Fibroblast of gingiva (primary cell): ENCODE results near the gene CABLES2.

Experiments used
- DNase-seq: peaks from one replicate; pipeline ENCODE4 v3.0.0-alpha.2; 2011; ENCODE audit warnings: low read depth

Gene CABLES2

DNA sequence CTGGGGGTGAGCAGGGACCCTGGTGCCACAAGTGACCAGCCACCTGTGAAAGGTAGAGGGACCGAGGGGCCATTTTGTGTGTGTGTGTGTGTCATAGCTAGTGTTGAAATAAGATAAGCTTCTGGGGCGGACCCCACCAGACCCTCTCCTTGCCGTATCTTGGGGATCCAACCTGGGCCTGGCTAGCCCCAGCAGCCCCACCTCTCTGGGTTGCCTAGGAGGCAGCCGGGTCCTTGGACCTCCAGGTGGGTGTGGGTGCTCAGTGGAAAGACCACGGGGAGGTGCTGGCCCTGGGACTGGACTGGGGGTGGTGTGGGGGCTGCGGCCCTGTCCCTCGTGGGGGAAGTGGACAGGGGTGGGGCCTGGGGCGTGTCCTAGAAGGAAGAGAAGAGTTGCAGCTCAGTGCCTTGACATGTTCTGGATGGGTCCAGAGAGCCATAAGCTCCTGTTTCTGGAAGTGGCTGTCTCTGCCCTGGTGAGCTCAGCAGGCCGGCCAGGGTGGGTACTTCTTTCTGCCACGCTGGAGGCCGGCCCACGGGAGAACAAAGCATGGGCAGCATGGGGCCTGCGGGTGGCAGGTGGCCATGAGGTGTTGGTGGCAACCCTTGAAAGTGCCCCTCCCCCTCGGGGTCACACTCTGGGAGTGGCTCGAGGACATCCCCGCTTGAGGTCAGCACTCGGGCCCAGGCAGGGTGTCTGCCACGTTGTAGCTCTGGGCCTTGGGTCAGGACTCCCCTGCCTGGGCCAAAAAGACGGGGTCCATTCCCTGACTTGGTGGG, 11.8 kb upstream of the CABLES2 start:
- no peak for DNase-seq

DNA sequence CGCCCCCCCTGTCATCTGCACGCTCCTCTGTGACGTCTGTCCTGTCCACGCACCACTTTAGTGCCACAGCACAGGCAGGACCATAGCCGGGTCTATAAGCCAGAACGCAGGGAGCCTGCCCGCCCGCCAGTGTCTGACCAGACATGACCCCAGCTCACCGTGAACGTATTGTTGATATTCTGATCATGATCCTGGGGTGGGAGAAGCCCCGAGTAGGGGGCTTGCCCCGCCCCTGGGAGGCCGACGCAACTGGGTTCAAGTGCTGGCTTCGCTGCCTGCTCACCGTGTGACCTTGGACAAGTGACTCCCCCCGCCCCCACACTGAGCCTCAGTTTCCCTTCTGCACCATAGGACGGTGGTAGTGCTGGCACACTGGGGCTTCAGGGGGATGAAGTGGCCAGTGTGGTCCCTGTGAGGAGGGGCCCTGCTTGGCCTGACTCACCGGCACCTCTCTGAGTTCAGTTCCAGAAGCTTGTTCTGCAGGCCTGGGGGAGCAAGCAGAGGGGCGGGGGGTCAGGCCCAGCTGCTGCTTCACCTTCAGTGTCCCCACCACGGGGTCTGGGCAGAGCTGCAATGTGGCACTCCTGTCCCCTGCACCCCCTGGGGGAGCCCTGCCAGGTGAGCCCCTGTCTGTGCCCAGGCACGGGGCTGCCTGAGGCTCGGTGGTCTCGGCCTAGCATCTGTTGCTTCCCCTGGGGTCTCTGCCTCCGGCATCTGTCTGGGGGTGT, 11.1 kb upstream of the CABLES2 start:
- no peak for DNase-seq

DNA sequence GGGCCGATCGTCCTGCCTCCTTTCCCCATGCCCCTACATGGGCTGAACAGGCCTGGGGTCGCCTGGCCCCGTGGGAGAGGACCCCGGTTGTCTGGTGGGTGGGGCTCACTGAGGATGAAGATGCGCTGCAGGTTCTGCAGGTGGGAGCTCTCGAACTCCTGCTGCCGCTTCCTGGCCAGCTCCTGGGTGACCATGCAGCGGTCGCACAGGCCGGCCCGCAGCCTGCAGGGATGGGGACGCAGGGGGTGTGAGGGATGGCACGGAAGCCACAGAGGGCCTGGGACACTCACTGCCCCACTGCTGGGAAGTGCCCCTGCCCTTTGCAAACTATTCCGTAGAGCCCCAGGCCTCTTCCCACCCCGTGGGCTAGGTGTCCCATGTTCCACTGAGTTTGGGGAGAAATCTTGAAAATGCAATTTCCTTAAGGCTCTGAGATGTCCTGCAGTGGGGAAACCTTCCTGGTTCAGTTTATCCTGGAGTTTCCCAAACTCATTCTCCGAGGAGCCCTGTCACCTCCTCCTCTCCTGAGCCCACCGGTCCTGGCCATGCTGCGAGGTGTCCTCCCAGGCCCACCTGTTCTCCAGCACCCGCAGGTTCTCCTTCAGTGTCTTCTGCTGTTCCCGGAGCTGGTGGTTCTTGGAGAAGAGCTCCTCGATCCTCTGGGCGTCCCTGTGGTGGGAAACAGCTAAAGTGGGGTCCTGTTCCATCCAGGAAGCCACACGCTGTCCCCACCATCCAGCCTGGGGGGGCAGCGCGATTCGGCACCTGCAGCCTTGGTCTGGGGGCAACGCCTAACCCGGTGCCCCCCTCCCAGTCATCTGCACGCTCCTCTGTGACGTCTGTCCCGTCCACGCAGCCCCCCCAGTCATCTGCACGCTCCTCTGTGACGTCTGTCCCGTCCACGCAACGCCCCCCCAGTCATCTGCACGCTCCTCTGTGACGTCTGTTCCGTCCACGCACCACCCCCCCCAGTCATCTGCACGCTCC, 9.9 kb upstream of the CABLES2 start:
- no peak for DNase-seq

DNA sequence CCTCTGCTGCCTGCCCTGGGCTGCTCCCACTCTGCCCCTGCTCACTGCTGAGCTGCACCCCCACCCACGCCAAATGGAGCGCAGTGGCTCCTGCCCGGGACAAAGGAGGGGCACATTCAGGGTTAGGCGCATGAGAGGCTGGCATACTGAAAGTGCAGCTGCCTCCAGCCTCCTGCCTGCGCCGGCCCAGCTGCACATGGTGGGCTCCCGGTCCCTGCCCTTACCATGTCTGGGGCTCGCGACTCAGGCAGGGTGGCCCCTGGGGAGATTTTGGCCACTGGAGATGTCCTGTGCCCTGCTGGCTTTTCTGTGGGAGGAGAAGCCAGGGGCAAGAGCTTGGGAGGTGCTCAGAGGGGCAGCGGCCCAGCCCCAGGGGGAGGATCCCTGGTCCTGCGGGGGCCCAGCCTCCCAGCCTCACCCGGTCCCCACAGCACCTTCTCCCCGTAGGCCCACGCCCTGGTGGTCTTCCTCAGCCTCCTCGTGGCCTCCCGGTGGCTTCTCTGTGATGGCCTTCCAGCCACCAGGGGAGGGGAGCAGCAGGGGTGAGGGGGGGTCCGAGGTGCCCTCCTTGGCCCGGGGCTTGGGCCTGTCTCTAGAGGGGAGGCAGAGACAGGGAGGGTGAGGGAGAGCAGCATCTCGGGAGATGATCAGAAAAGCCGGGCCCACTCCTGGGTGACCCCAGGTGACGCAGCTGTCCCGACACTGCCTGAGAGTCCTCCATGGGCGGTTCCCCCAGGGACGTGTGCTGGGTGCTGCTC, 8.4 kb upstream of the CABLES2 start:
- no peak for DNase-seq

DNA sequence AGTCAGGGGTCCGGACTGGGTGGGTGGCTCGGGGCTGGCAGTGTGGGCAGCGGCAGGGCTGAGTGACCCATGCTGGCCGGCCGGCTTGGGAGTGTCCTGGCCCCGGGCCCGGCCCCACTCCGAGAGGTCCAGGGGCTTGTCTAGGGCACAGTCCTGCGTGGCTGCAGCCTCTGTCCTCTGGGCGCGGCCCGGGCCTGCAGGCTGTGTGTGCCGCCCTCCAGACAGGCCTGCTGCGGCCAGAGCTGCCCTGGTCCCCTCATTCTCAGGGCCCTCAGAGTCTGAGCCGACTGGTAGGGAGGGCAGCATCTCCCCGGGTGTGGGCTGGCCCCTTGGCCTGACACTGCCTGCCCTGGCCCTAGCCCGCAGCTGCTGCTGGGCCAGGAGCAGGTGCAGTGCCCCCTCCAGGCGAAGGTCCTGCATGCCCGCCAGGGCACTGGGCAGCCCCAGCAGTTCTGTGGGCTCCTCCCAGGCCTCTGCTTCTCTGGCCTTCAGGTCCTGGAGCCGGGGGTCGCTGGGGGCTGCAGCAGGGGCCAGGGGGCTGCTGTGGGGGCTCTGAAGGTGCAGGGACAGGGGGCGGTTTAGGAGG, 6.9 kb upstream of the CABLES2 start:
- DNase-seq: no peak

DNA sequence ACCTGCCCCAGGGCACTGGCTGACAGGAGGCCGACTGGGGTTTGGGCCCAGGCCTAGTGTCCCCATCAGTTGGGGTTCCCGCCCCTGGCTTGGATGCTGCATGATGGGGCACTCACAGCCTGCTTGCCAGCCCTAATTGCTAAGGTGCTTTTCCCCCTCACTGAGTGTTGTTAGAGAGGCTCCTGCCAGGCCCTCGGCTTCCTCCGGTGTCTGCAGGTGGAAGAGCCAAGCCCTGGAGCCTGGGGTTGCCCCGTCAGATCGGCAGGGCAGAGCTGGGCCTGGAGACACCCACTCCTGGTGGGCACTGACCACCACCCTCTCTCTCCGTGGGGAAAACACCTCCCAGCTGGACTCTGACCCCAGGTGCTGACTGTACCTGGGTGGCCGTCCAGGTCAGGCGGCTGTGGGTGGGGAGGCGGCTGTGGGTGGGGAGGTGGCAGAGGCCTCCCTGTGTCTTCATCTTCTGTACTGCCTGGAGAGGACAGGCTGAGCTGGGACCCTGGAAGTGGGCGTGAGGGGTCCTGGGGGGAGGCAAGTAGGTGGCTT, 6.0 kb upstream of the CABLES2 start:
- DNase-seq: no peak

DNA sequence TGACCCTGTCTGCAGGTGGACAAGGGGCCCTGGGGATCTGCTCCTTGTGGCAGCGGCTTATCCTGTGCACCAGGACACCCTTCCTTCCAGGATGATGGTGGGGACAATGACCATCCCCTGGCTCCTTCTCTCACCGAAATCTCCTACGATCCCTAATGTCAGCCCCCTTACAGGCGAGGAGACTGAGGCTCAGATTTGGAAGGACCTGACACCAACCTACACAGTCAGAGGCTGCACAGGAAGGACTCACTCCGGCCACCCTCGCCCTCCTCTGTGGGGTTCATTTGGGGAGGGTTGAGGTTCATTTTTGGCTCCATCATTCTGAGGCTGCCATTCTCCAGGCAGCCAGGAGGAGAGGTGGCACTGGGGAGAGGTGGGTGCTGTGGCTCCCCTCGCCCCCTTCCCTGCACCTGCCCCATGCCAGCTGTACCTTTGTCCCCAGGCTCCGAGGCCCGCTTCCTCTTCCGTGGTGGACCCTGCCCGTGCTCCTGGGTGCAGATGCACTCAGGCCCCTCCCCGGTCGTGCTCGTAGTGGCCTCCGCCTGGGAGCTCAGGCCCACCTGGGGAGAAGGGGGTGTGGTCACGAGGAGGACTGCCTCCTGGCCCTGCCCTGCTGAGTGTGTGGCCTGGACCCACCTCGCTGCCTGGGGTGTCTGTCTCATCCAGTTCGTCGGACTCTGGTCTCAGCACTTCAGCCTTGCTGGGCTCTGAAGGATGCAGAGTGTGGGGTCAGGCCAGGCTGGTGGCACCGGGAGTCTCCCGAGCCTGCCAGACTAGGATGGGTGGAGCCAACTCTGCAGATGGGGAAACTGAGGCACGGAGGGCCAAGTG, 5.3 kb upstream of the CABLES2 start:
- DNase-seq: no peak

DNA sequence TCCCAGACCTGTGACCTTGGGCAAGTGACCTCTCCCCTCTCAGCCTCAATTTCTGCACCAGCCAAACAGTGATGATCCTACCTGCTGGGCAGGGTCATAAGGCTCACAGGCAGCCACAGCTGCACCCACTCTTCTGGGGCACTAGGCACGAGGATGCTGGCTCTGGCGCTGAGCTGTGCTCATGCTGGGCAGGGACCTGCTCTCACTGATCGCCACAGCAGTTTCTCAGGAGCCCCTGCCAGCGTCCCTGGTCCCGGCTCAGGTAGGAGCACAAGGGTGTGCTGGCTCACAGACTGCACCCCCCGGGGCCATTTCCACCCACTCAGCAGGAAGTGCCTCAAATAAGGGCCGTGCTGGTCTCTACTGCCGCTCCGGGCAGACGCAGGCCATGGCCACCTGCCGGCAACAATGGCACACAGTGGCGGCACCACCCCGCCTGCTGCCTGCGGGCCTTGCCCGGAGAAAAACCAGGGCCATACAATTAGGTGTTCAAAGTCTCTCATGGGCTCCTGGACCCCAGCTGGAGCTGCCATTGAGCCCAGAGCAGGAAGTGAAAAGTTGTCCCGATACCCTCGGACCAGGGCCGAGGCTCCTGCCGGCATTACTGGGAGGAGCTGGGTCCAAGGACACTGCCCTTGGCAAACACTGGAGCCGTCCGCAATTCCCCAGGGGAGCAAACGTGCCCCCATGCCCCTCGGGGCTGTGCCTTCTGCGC, 4.6 kb upstream of the CABLES2 start:
- no peak for DNase-seq

DNA sequence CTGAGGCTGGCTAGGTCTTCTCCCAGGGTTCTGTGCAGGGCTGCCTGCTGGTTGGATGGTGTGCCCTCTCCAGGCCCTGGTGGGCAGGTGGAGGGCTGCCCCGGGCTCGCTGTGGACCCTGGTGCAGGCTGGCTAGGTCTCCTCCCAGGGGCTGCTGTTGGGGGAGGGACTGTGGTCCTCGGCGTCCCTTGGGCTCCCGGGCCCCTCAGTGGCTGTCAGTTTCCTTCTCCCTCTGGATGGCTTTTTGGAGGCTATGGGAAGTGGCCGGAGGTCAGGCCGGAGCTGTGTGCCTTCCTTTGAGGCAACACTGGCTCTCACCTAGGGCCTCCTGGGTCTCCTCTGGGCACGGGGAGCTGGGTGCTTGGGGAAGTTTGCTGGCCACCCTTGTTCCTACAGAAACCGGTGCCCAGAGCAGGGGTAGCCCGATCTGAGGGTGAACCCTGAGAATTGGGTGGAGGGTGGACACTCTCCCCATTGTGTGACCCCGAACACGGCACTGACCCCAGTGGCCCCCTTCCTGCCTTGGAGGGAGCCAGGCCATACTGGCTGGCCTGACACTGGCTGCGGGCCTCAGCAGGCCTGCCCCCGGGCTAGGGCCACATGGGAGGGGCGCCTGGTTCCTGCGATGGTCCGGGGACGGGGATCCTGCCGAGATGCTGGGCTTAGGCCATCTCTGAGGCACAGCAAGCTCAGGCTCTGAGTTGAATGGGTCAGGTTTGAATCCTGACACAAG, 3.8 kb upstream of the CABLES2 start:
- DNase-seq: no peak

DNA sequence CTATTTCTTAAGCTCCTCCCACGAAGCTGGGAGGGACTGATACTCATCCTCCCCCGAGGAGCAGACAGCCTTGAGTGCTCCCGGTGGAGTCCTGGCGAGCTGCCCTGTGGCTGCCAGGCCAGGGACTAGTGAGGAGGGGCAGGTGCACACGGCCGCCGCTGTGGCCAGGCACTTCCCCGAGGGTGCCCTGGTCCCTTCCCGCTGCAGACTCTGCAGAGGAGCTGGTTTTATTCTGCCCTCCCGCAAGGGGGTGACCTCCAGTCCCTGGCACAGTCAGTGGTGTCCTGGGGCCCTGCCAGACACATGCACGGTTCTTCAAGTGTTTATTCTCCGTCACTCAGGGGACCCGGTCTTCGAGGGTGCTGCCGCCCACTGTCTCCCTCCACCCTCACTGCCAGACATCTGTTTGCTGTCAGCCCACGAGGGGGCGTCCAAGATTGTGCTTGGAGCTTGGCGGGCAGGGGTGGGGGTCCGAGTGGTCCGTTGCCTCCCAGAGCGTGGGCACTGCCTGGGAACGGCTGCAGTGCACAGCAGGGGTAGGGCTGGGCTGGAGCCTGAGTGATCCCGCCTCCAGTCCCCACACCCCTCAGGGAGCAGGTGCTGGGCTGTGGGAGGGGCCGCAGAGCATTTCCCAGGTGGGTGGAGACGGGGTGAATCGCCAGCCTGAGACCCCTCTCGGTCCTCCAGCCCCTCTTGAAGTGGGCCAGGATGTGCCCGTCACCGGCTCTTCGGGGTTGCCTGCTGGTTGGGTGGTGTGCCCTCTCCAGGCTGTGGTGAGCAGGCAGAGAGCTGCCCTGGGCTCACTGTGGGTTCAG, 3.1 kb upstream of the CABLES2 start:
- DNase-seq: no peak

DNA sequence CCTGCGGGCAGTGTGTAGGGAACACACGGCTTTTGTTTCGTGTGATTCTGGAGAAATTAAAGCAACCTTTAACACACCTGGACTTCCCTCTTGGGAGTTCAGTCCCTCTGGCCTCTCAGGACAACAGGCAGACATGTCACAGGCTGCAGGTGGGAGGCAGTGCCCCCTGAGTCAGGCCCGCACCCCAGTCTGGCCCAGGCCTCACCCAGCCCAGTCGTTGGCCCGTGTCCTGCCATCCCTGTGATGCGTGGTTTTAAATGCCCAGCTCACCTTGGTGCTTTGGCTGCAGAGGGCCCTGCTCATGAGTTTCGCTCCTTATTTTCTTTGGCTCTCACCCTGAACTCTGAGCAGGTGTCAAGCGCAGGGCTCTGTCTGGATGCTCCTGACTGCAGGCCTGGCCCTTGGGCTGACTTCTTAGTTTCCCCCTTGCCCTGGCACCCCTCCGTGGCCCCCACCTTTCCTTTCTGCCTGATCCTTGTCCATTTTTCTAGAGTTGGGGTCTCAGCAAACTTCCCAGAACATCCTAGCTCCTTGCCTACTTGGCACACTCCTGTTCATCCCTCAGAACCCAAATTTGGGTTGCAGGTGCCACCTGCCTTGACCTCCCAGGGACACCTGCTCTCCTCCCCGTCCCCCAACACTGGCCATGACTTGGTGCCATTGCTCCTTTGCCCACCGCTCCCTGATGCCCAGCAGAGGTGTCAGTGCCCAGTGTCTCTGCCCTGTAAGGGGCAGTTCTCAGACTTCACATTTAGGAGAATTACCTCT, 2.2 kb upstream of the CABLES2 start:
- no peak for DNase-seq

DNA sequence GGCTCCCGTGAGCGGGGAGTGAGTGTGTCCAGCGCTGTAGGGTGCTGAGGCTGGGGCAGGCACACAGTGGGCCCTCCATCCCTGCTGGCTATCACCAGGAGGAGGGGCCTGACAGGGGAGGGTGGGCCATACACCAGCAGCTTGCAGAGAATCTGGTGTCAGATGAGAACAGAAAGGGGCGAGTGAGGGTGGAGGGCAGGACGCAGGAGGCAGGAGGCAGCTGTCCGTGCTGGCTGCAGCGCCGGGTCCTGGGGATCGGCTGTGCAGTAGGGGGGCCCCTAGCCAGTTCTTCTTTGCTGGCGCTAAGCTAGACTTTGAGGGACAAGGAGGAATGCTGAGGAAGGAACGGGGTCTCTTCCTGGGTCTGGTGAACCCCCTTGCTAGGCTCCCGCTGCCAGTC, 1.6 kb upstream of the CABLES2 start:
- no peak for DNase-seq

DNA sequence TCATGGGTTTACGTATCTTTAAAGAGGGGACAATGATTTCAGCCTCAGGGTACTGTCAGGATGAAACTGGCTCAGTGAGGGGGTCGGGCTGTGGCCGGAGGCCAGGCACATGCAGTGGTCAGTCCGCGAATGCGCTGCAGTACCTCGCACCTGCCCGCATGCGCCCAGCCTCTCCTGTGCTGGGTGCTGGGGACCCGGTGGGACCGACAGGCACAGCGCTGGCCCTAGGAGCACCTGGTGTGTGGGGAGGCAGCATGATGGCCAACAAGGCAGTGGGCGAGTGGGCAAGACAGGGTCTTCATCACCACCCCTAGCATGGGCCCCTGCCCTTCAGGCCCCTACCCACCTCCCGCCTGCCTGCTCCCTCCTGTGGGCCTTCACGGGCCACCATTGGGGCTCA, 970 bp upstream of the CABLES2 start:
- no peak for DNase-seq

DNA sequence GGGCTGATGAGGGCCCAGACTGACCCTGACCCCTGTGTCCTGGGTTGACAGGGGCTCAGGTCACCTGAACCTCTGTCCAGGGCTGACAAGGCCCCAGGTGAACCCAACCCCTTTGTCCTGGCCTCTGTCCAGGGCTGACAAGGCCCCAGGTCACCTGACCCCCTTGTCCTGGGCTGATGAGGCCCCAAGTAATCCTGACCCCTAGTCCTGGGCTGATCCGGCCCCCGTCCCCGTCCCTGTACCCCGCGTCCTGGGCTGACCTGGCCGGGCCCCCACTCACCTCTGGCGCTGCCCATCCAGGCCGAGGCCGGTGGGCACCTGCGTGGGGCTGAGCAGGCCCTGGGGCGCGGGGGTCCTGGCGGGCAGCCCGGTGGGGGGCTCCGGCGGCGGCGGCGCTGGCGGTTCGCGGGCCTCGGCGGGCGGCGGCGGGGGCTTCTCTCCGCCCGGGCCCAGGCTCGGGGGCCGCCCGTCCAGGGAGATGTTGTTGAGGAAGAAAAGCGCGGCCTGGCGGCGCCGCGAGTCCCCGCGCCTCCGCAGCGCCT, 379 bp downstream of the CABLES2 start:
- DNase-seq: no peak

DNA sequence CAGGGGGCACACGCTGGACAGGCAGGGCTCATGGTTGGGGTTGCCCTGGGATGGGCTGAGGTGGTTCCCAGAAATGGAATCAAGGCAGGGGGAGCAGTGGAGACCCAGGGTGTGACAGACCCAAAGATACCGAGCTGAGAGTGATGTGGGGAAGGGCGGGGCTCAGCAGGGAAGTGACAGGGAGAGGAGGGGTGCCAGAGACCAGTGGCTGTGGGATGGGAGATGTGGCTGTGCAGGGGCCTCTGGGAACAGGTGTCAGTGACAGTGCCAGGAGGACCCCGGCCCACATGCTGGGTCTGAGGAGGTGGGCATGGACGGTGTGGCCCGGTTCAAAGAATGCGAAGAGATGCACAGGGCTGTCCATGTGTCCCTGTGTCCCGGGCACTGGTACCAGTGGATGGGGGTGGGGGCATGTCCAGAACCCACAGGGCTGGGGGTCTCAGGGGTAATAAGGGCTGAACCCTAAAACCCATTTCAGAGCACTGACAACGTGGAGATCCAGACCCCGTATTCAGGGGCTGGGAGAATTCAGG, 1.0 kb downstream of the CABLES2 start:
- no peak for DNase-seq
